Gastrocnemius medialis (tissue), 4 donors: ENCODE results near the gene SCARF1.

ENCODE experiments used
- CTCF ChIP-seq, 5 experiments: fragments of 450-650 bp in 3 of 5; fragments of 200-600 bp in 2 of 5; sonication (generic) in 2 of 5; IDR thresholded peaks in 4 of 5; conservative IDR thresholded peaks in 1 of 5; 1 replicate in 4 of 5; 2 replicates in 1 of 5; pipeline ENCODE4 v1.5.1; 2016 to 2019; ENCODE audit warnings: antibody characterized with exemption in 5 of 5, mild to moderate bottlenecking in 3 of 5, moderate library complexity in 3 of 5
- POLR2A ChIP-seq, 2 donors: fragments of 450-650 bp; IDR thresholded peaks; one replicate each; pipeline ENCODE4 v1.6.1; 2017; ENCODE audit warnings: antibody characterized with exemption in 2 of 2, mild to moderate bottlenecking in 2 of 2, moderate library complexity in 2 of 2

GRCh38 chr17:1649844-1650501, 4.4 kb upstream of the SCARF1 start, which contains the start of gene RILP:
- TF ChIP-seq POLR2A (IDR thresholded peaks at IDR 0.05) (peak; percentile 46 to 49), CTCF (IDR thresholded peaks at IDR 0.05 in 4 of 5, conservative IDR thresholded peaks at IDR 0.05 in 1 of 5) (no peak)
